Immature natural killer cell (primary cell): ENCODE data around the gene ALDH3B1. TPM values are rescaled to one million over a fixed set of nuclear protein-coding genes. Genes with fewer than 3 reads are reported as not detected.
A peak's percentile ranks its signal among the peaks of the same experiment; 100 is the strongest.

Experiments
- DNase-seq, 3 donors: peaks; one replicate each; pipeline ENCODE4 v3.0.0; 2022; ENCODE audit warnings: mixed read lengths in 1 of 3
- H3K27ac Mint-ChIP-seq, 6 donors: one replicate each; pipeline ENCODE4 v1.8.0; 2020; ENCODE audit warnings: mixed read lengths in 6 of 6, mild to moderate bottlenecking in 5 of 6, inconsistent platforms in 4 of 6, moderate library complexity in 3 of 6
- H3K27me3 Mint-ChIP-seq, 3 donors: one replicate each; pipeline ENCODE4 v1.8.0; 2020 to 2021; ENCODE audit warnings: low read depth in 3 of 3, mild to moderate bottlenecking in 3 of 3, mixed read lengths in 3 of 3, moderate library complexity in 3 of 3, inconsistent platforms in 1 of 3
- H3K36me3 Mint-ChIP-seq, 3 donors: one replicate each; pipeline ENCODE4 v1.8.0; 2020; ENCODE audit warnings: mixed read lengths in 3 of 3, inconsistent platforms in 2 of 3, mild to moderate bottlenecking in 2 of 3
- H3K4me1 Mint-ChIP-seq, 2 donors: one replicate each; pipeline ENCODE4 v1.8.0; 2020; ENCODE audit warnings: inconsistent platforms in 2 of 2, mild to moderate bottlenecking in 2 of 2, mixed read lengths in 2 of 2, moderate library complexity in 1 of 2
- H3K4me3 Mint-ChIP-seq, 5 donors: one replicate each; pipeline ENCODE4 v1.8.0; 2020; ENCODE audit warnings: mild to moderate bottlenecking in 5 of 5, mixed read lengths in 5 of 5, inconsistent platforms in 3 of 5, moderate library complexity in 3 of 5
- H3K9me3 Mint-ChIP-seq, 6 donors: one replicate each; pipeline ENCODE4 v1.8.0; 2020; ENCODE audit warnings: mild to moderate bottlenecking in 6 of 6, mixed read lengths in 6 of 6, inconsistent platforms in 4 of 6, moderate library complexity in 3 of 6
- polyA plus RNA-seq, 3 donors: library from polyadenylated mRNA; unstranded; fragments of 300-500 nt; fragmentation: Illumina TruSeq; gene quantifications; one replicate each; pipeline ENCODE4 v1.2.3, GENCODE V29; 2021

The ALDH3B1 gene
- polyA plus RNA-seq, 3 donors from 2014 or later, result 3.4 to 3.8 TPM; not detected in 1

GRCh38 chr11:68012843-68013610, 2.9 kb downstream of the ALDH3B1 start:
- no peaks in the 10 kb centered on the region for H3K36me3 Mint-ChIP-seq
- H3K27ac Mint-ChIP-seq, result no peak overlapping the region
- peaks cover 0 to 2% (median 1%) of the 10 kb centered on the region in 3 donors for H3K27me3 Mint-ChIP-seq
- peaks cover 16 to 29% of the 10 kb centered on the region in 2 donors for H3K4me1 Mint-ChIP-seq
- no peak overlapping the region for H3K4me3 Mint-ChIP-seq
- H3K9me3 Mint-ChIP-seq, result no peaks in the 10 kb centered on the region
- no peak for DNase-seq

- H3K9me3 Mint-ChIP-seq, result no peaks in the 10 kb centered on the region
- peaks cover 0 to 2% (median 1%) of the 10 kb centered on the region in 3 donors for H3K27me3 Mint-ChIP-seq
These were observed 3.6 kb downstream of the ALDH3B1 start for GRCh38 chr11:68013611-68014156.

GRCh38 chr11:68014157-68014946, 4.2 kb downstream of the ALDH3B1 start:
- DNase-seq, result no peak
- Mint-ChIP-seq H3K27ac (no peak overlapping the region), H3K9me3 (no peaks in the 10 kb centered on the region), H3K36me3 (no peaks in the 10 kb centered on the region), H3K4me3 (no peak overlapping the region), H3K4me1 (peaks cover 11 to 23% of the 10 kb centered on the region in 2 donors), H3K27me3 (peaks cover 0 to 2% (median 1%) of the 10 kb centered on the region in 3 donors)

More at GRCh38 chr11:68013611-68014156, 3.6 kb downstream of the ALDH3B1 start:
- no peaks in the 10 kb centered on the region for H3K36me3 Mint-ChIP-seq
- peaks cover 16 to 29% of the 10 kb centered on the region in 2 donors for H3K4me1 Mint-ChIP-seq
- no peak for DNase-seq
- no peak overlapping the region for H3K27ac Mint-ChIP-seq
- H3K4me3 Mint-ChIP-seq, result no peak overlapping the region

GRCh38 chr11:68014947-68015447, 4.9 kb downstream of the ALDH3B1 start:
- H3K36me3 Mint-ChIP-seq, result no peaks in the 10 kb centered on the region
- peaks cover 4 to 17% of the 10 kb centered on the region in 2 donors for H3K4me1 Mint-ChIP-seq
- no peak overlapping the region for H3K4me3 Mint-ChIP-seq
- no peak for DNase-seq
- no peaks in the 10 kb centered on the region for H3K9me3 Mint-ChIP-seq
- peaks cover 0 to 2% (median 1%) of the 10 kb centered on the region in 3 donors for H3K27me3 Mint-ChIP-seq
- no peak overlapping the region for H3K27ac Mint-ChIP-seq

GRCh38 chr11:68015467-68015866, 5.3 kb downstream of the ALDH3B1 start:
- Mint-ChIP-seq H3K9me3 (no peaks in the 10 kb centered on the region), H3K4me1 (peaks cover 3 to 14% of the 10 kb centered on the region in 2 donors), H3K4me3 (no peak overlapping the region), H3K36me3 (no peaks in the 10 kb centered on the region), H3K27ac (no peak overlapping the region), H3K27me3 (peaks cover 0 to 2% (median 1%) of the 10 kb centered on the region in 3 donors)
- DNase-seq, result no peak

- H3K27ac Mint-ChIP-seq, result peak overlapping the region in 1 of 6 donors; percentile 7
- no peaks in the 10 kb centered on the region for H3K36me3 Mint-ChIP-seq
These were observed 6.2 kb downstream of the ALDH3B1 start for GRCh38 chr11:68016161-68016903.

GRCh38 chr11:68016904-68017817, 7.0 kb downstream of the ALDH3B1 start:
- Mint-ChIP-seq H3K4me3 (no peak overlapping the region), H3K36me3 (no peaks in the 10 kb centered on the region), H3K27ac (no peak overlapping the region), H3K9me3 (no peaks in the 10 kb centered on the region), H3K4me1 (peaks cover 0 to under 1% of the 10 kb centered on the region in 2 donors), H3K27me3 (peaks cover 0 to 6% (median 4%) of the 10 kb centered on the region in 3 donors)
- DNase-seq, result no peak

More at GRCh38 chr11:68016161-68016903, 6.2 kb downstream of the ALDH3B1 start:
- no peaks in the 10 kb centered on the region for H3K9me3 Mint-ChIP-seq
- H3K4me1 Mint-ChIP-seq, result peaks cover 3 to 9% of the 10 kb centered on the region in 2 donors
- no peak for DNase-seq
- no peak overlapping the region for H3K4me3 Mint-ChIP-seq
- H3K27me3 Mint-ChIP-seq, result peaks cover 0 to 4% (median 4%) of the 10 kb centered on the region in 3 donors

- Mint-ChIP-seq H3K36me3 (no peaks in the 10 kb centered on the region), H3K27ac (peak overlapping the region in 1 of 6 donors; percentile 37), H3K4me1 (no peaks in the 10 kb centered on the region)
These were observed 8.0 kb downstream of the ALDH3B1 start for GRCh38 chr11:68017980-68018729.

GRCh38 chr11:68018730-68019190, 8.6 kb downstream of the ALDH3B1 start:
- Mint-ChIP-seq H3K27ac (no peak overlapping the region), H3K36me3 (no peaks in the 10 kb centered on the region)

More at GRCh38 chr11:68017980-68018729, 8.0 kb downstream of the ALDH3B1 start:
- peaks cover 0 to 6% (median 4%) of the 10 kb centered on the region in 3 donors for H3K27me3 Mint-ChIP-seq
- H3K9me3 Mint-ChIP-seq, result no peaks in the 10 kb centered on the region
- no peak for DNase-seq
- H3K4me3 Mint-ChIP-seq, result no peak overlapping the region

GRCh38 chr11:68019486-68019885, 9.4 kb downstream of the ALDH3B1 start:
- no peak for DNase-seq
- H3K27me3 Mint-ChIP-seq, result peaks cover 0 to 6% (median 4%) of the 10 kb centered on the region in 3 donors
- no peaks in the 10 kb centered on the region for H3K36me3 Mint-ChIP-seq

More at GRCh38 chr11:68018730-68019190, 8.6 kb downstream of the ALDH3B1 start:
- H3K4me3 Mint-ChIP-seq, result no peak overlapping the region
- no peaks in the 10 kb centered on the region for H3K4me1 Mint-ChIP-seq
- no peaks in the 10 kb centered on the region for H3K9me3 Mint-ChIP-seq
- no peak for DNase-seq
- peaks cover 0 to 6% (median 4%) of the 10 kb centered on the region in 3 donors for H3K27me3 Mint-ChIP-seq

GRCh38 chr11:68020575-68020974, 10.4 kb downstream of the ALDH3B1 start:
- H3K9me3 Mint-ChIP-seq, result no peaks in the 10 kb centered on the region

More at GRCh38 chr11:68019486-68019885, 9.4 kb downstream of the ALDH3B1 start:
- H3K27ac Mint-ChIP-seq, result no peak overlapping the region
- no peaks in the 10 kb centered on the region for H3K9me3 Mint-ChIP-seq
- H3K4me1 Mint-ChIP-seq, result no peaks in the 10 kb centered on the region
- no peak overlapping the region for H3K4me3 Mint-ChIP-seq

More at GRCh38 chr11:68020575-68020974, 10.4 kb downstream of the ALDH3B1 start:
- Mint-ChIP-seq H3K36me3 (no peaks in the 10 kb centered on the region), H3K4me1 (peaks cover 2 to 8% of the 10 kb centered on the region in 2 donors), H3K27ac (no peak overlapping the region), H3K27me3 (peaks cover 3 to 4% (median 4%) of the 10 kb centered on the region in 3 donors), H3K4me3 (no peak overlapping the region)
- no peak for DNase-seq
